Central memory CD8-positive, alpha-beta T cell (primary cell): ENCODE results near the gene MAML2.
A peak's percentile ranks its signal among the peaks of the same experiment; 100 is the strongest.

Experiments
- ATAC-seq: fragments of 150-1000 bp; cut with Tn5 transposase; replicated peaks from 2 replicates; pipeline ENCODE4 v1.10.0; 2022; ENCODE audit warnings: mild to moderate bottlenecking, moderate FRiP score, moderate number of reproducible peaks; ENCODE audit not compliant: poor library complexity, severe bottlenecking; ENCODE audit errors: extremely low read depth
- DNase-seq, 2 donors: peaks; one replicate each; pipeline ENCODE4 v3.0.0; 2021; ENCODE audit warnings: low spot score in 2 of 2
- H3K27ac Mint-ChIP-seq: one replicate; pipeline ENCODE4 v1.8.0; 2022; ENCODE audit warnings: low read depth, mild to moderate bottlenecking, moderate library complexity, mixed read lengths
- H3K27me3 Mint-ChIP-seq: one replicate; pipeline ENCODE4 v1.8.0; 2022; ENCODE audit warnings: mixed read lengths
- H3K36me3 Mint-ChIP-seq: one replicate; pipeline ENCODE4 v1.8.0; 2022; ENCODE audit warnings: mild to moderate bottlenecking, moderate library complexity, mixed read lengths; ENCODE audit not compliant: insufficient read depth
- H3K4me1 Mint-ChIP-seq: one replicate; pipeline ENCODE4 v1.8.0; 2022; ENCODE audit warnings: mixed read lengths
- H3K4me3 Mint-ChIP-seq: one replicate; pipeline ENCODE4 v1.8.0; 2022; ENCODE audit warnings: mild to moderate bottlenecking, moderate library complexity, mixed read lengths
- H3K9me3 Mint-ChIP-seq: one replicate; pipeline ENCODE4 v1.8.0; 2022; ENCODE audit warnings: mixed read lengths

Gene MAML2

GRCh38 chr11:96130061-96130620 is 212.9 kb downstream of the MAML2 start:
- no peak for ATAC-seq
- peaks cover 5% of the 10 kb centered on the region for H3K36me3 Mint-ChIP-seq
- peaks cover 28% of the 10 kb centered on the region for H3K4me1 Mint-ChIP-seq
- H3K4me3 Mint-ChIP-seq: no peak overlapping the region
- DNase-seq: no peak
- no peaks in the 10 kb centered on the region for H3K27me3 Mint-ChIP-seq
- H3K9me3 Mint-ChIP-seq: no peaks in the 10 kb centered on the region
- no peak overlapping the region for H3K27ac Mint-ChIP-seq

DNA sequence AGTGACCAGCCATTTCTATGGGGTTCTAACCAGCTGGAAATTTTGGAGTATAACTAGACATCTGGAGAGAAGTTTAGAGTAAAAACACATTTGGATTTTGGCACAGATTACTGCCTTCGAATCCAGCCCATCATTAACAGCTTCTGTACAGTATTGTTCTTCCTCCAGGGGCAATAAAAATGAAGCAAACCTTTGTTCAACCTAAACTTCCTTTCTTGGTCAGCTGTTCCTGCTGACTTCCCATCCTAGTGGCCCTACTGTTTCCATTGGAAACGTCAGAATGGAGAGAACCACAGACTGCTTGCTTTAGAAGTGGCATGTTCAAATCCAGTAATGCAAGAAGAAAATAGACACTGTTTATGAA is 215.4 kb downstream of the MAML2 start:
- peaks cover 37% of the 10 kb centered on the region for H3K4me1 Mint-ChIP-seq

GRCh38 chr11:96126917-96127595 is 215.9 kb downstream of the MAML2 start:
- Mint-ChIP-seq H3K36me3 (peaks cover 10% of the 10 kb centered on the region), H3K4me1 (peaks cover 37% of the 10 kb centered on the region), H3K27me3 (no peaks in the 10 kb centered on the region), H3K9me3 (no peaks in the 10 kb centered on the region), H3K27ac (no peak overlapping the region), H3K4me3 (no peak overlapping the region)
- no peak for DNase-seq
- no peak for ATAC-seq

More for the DNA sequence above, 215.4 kb downstream of the MAML2 start:
- DNase-seq (no peak), ATAC-seq (no peak)
- Mint-ChIP-seq H3K27me3 (no peaks in the 10 kb centered on the region), H3K36me3 (peaks cover 10% of the 10 kb centered on the region), H3K9me3 (no peaks in the 10 kb centered on the region), H3K27ac (no peak overlapping the region), H3K4me3 (no peak overlapping the region)

DNA sequence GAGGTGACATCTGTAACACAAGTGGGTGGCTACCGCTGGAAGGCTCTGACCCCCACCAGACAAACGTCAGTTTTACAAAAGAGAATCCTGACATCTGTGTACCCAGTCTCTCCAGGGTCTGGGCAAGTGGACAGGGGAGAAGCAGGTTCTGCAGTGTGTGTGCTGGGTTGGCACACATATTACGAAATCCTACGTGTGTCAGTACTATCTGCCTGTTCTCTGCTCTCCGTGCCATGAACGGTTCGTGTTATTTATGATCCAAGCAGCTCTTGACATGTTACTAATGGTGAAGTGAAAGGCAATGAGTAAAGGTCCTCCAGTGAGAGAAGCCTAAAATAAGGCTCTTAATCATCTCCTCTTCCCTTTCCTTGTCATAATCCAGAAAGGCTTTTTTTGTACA is 217.6 kb downstream of the MAML2 start:
- Mint-ChIP-seq H3K27ac (no peak overlapping the region), H3K36me3 (peaks cover 10% of the 10 kb centered on the region), H3K4me1 (peaks cover 37% of the 10 kb centered on the region)

DNA sequence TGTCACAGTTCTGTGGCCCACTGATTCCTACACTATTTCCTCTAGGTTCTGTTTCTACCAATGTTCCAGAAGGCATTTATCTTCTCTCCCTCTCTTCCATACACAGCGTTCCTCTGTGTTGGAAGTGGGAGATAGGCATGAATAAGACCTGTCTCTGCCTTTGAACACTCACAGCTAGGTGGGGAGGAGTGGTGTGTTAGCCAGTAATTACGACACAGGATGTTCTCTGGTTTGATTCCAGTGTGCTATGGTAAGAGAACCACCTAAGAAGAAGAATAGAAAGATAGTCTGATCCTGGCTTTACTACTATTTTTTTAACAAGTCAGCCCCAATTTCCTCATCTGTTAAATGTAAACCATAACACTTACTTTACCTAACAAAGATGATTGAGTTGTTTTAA is 218.8 kb downstream of the MAML2 start:
- DNase-seq (no peak), ATAC-seq (peak; percentile 64)
- no peak overlapping the region for H3K4me3 Mint-ChIP-seq
- no peaks in the 10 kb centered on the region for H3K27me3 Mint-ChIP-seq
- peaks cover 10% of the 10 kb centered on the region for H3K36me3 Mint-ChIP-seq
- H3K4me1 Mint-ChIP-seq: peaks cover 37% of the 10 kb centered on the region
- no peaks in the 10 kb centered on the region for H3K9me3 Mint-ChIP-seq
- no peak overlapping the region for H3K27ac Mint-ChIP-seq

More for the DNA sequence above, 217.6 kb downstream of the MAML2 start:
- ATAC-seq (no peak), DNase-seq (no peak)
- no peaks in the 10 kb centered on the region for H3K27me3 Mint-ChIP-seq
- no peaks in the 10 kb centered on the region for H3K9me3 Mint-ChIP-seq
- no peak overlapping the region for H3K4me3 Mint-ChIP-seq

GRCh38 chr11:96123301-96123700 is 219.7 kb downstream of the MAML2 start:
- H3K4me3 Mint-ChIP-seq: peak overlapping the region; percentile 26
- peaks cover 37% of the 10 kb centered on the region for H3K4me1 Mint-ChIP-seq
- no peak overlapping the region for H3K27ac Mint-ChIP-seq
- peak; percentile 13 to 16 for DNase-seq
- no peaks in the 10 kb centered on the region for H3K9me3 Mint-ChIP-seq
- ATAC-seq: peak; percentile 68
- H3K27me3 Mint-ChIP-seq: no peaks in the 10 kb centered on the region
- H3K36me3 Mint-ChIP-seq: peaks cover 9% of the 10 kb centered on the region

GRCh38 chr11:96122601-96123074 is 220.4 kb downstream of the MAML2 start:
- Mint-ChIP-seq H3K4me1 (peaks cover 37% of the 10 kb centered on the region), H3K36me3 (peaks cover 9% of the 10 kb centered on the region), H3K9me3 (no peaks in the 10 kb centered on the region), H3K27ac (no peak overlapping the region), H3K27me3 (no peaks in the 10 kb centered on the region), H3K4me3 (no peak overlapping the region)
- DNase-seq: no peak
- ATAC-seq: no peak

DNA sequence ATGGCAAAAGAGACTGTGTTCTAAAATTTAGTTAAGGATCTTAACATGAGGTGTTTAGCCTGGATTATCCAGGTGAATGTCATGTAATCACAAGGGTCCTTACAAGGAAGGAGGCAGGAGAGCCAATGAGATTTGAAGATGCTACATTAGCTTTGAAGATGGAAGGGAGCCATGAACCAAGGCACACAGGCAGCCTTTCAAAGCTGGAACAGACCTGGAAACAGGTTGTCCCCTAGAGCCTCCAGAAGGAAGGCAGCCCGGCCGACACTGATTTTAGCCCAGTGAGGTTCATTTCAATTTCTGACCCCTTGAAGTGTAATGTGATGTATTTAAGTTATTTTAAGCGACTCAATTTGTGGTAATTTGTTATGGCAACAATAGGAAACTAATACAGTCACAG is 223.8 kb downstream of the MAML2 start:
- H3K9me3 Mint-ChIP-seq: no peaks in the 10 kb centered on the region
- no peak overlapping the region for H3K4me3 Mint-ChIP-seq
- ATAC-seq: no peak
- H3K36me3 Mint-ChIP-seq: peaks cover 9% of the 10 kb centered on the region
- no peak for DNase-seq
- no peaks in the 10 kb centered on the region for H3K27me3 Mint-ChIP-seq
- no peak overlapping the region for H3K27ac Mint-ChIP-seq
- peaks cover 20% of the 10 kb centered on the region for H3K4me1 Mint-ChIP-seq

GRCh38 chr11:96116376-96116775 is 226.6 kb downstream of the MAML2 start:
- Mint-ChIP-seq H3K4me1 (peaks cover 18% of the 10 kb centered on the region), H3K27ac (no peak overlapping the region), H3K27me3 (no peaks in the 10 kb centered on the region), H3K36me3 (peaks cover 4% of the 10 kb centered on the region), H3K4me3 (no peak overlapping the region), H3K9me3 (no peaks in the 10 kb centered on the region)
- DNase-seq (no peak), ATAC-seq (no peak)

DNA sequence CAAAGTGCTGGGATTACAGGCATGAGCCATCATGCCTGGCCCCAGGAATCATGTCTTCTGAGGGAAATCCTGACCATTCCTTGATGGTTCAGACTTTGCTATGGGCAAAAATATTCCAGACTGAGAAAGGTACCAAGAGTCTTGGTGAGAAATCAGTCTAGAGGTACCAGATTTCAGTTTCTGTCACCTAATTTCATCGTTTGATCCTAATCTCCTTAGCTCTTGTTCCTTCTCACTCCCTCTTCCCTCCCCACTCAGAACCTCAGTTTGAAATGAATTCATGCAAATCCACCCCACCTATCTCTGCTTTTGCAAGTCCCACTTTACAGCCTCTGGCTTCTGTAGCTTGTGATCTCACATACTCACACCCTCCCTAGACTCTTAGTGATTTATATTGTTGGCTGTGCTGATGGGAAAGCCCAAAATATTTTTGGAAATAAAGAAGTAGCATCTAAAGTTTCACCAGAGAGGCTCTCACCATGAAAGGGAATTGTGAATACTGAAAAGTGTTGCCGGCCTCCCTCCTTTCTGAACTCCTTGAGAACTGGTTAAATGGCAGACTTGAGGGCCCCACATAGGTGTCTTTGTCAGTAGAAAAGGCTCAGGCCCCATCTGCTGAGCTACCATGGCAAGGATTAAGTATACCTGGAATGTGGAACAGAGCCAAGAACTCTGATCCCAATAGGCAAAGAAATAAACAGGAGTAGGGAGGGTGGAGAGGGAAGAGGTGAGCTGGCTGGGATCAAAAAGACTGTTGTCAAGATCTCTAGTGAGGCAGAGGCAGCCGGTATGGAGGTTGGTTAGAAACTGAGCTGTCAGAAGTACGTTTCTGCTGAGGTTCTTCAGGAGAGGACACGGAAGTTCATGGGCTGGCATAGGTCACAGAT is 228.6 kb downstream of the MAML2 start:
- Mint-ChIP-seq H3K9me3 (no peaks in the 10 kb centered on the region), H3K27me3 (no peaks in the 10 kb centered on the region), H3K4me3 (no peak overlapping the region), H3K27ac (no peak overlapping the region), H3K36me3 (peaks cover 7% of the 10 kb centered on the region), H3K4me1 (peaks cover 23% of the 10 kb centered on the region)
- ATAC-seq (no peak), DNase-seq (no peak)

GRCh38 chr11:96113193-96113681 is 229.8 kb downstream of the MAML2 start:
- no peak for DNase-seq
- Mint-ChIP-seq H3K36me3 (peaks cover 5% of the 10 kb centered on the region), H3K27ac (peak overlapping the region; percentile 11), H3K27me3 (no peaks in the 10 kb centered on the region), H3K4me3 (no peak overlapping the region), H3K9me3 (no peaks in the 10 kb centered on the region), H3K4me1 (peaks cover 23% of the 10 kb centered on the region)
- ATAC-seq: no peak

DNA sequence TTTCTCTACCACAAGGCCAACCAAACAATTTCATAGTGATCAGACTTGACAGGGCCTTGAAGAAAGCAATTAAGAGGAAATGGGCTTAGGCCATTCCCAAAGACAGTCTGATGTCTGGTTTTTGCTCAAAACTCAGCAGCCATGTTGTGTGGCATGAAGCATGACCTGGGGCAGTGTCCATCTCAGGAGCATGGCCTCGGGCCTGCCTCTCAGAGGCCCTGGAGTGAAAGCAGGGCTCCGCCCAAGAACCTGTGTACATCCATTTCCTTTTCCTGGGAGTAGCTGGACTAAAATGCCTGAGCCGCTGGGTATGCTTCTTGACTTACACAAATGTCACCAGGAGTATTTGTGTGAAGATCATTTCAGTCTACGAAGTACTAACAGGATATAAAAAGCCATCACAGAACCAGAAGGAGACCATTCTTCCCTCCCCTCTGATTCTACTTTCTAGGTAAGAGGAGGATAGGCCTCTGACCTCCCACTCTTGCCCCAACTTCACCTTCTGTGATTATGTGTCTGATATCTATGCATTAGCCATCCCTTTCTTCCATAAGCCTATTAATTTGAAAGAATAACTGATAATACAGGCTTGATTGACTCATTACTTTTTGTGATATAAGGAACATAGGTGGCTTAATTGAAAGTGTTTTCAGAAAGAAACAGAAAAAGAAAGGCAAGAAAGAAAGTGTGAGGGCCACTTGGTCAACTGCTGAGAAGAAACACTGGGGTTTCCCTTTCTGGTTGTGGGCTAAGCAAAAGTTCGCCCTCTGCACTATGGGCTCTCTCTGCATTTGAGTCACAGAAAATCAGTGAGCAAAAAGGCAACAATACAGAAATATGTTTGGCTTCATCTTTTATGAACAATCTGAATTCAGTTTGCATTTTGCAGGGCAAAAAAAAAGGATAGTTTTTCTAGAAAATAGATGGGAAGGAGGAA is 230.5 kb downstream of the MAML2 start:
- Mint-ChIP-seq H3K4me3 (no peak overlapping the region), H3K36me3 (peaks cover 7% of the 10 kb centered on the region), H3K9me3 (no peaks in the 10 kb centered on the region), H3K4me1 (peaks cover 23% of the 10 kb centered on the region), H3K27me3 (no peaks in the 10 kb centered on the region), H3K27ac (peak overlapping the region; percentile 11)
- DNase-seq (no peak), ATAC-seq (no peak)
